ENCODE data around the gene CYBA.

Gene CYBA

DNA sequence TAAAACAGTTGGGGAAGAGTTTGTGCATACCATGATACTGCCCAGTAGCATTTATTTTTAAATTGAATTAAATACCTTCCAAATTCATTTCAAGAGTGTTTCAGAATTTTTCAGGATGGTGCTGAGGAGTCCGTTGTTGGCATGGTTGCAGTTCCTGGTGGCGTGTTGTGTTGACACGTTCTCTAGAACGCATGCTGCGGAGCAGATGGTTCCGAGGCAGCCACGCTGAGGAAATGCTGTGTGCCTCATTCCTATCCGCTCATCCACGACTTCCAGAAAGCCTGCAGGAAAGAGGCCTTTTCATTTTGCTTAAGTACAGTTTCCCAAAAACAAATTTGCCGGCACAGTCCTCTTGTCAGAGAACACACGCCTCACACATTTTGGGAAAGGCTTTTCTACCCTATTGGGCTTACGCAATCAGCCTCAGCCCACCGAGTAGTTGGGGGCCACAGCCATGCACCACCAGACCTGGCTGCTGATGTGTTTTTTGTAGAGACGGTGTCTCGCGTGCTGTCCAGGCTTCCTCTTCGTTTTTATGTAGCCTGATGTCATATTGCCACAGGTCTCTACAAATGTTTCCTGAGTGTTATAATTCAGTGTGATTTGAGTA, 44.6 kb downstream of the CYBA start:
- DNase-seq (ENCODE audit: insufficient read length, low spot score) (no peak), FAIRE-seq (no peak)
- TF ChIP-seq, protein P1, sequence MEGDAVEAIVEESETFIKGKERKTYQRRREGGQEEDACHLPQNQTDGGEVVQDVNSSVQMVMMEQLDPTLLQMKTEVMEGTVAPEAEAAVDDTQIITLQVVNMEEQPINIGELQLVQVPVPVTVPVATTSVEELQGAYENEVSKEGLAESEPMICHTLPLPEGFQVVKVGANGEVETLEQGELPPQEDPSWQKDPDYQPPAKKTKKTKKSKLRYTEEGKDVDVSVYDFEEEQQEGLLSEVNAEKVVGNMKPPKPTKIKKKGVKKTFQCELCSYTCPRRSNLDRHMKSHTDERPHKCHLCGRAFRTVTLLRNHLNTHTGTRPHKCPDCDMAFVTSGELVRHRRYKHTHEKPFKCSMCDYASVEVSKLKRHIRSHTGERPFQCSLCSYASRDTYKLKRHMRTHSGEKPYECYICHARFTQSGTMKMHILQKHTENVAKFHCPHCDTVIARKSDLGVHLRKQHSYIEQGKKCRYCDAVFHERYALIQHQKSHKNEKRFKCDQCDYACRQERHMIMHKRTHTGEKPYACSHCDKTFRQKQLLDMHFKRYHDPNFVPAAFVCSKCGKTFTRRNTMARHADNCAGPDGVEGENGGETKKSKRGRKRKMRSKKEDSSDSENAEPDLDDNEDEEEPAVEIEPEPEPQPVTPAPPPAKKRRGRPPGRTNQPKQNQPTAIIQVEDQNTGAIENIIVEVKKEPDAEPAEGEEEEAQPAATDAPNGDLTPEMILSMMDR (IDR thresholded peaks at IDR 0.05; ENCODE audit: insufficient read depth, missing control alignments): no peak

DNA sequence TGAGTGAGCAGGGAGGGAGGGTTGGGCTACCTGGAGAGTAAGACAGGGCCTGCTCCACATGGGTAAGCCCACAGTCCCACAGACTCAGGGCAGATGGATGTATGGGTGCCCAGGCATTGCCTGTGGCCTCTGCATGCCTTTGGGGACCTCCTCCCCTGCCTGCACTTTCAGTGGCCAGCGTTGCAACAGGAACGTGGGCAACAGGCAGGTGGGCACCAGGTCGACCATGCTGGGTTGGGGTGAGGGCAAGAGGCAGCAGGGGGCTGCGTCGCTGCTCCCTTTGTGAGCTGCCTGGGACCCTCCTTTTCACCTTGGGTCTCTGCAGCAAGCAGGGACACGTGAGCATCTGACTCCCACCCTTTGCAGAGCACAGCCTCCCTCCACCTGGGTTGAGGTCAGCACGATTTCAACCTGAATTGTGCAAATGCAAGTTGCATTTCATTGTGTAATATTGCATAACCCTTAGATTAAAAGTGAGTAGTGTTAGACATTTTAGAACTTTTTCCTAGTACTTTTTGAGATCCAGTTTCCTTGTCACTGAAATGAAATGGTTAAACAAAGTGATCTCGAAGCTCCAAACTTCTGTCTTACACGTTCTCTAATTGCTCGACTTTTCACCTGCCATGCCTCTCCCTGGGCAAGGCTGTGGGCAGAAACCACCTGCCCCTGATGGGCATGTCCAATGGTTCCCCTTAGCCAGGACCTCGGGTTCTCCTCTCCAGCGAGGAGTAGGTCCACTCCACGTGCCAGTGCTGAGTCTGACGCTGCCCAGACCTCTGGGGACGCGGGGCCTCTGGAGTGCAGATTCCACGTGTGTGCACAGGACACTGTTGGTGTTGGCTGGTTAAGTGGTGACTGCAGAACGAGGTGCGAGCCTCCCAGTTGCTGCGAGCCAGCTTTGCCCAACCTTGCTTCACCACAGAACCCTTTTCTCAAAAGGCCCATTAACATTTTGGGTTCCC, 45.4 kb downstream of the CYBA start:
- FAIRE-seq: no peak
- DNase-seq (ENCODE audit: insufficient read length, low spot score): no peak
- TF ChIP-seq, protein P1 (IDR thresholded peaks at IDR 0.05; ENCODE audit: insufficient read depth, missing control alignments): no peak

DNA sequence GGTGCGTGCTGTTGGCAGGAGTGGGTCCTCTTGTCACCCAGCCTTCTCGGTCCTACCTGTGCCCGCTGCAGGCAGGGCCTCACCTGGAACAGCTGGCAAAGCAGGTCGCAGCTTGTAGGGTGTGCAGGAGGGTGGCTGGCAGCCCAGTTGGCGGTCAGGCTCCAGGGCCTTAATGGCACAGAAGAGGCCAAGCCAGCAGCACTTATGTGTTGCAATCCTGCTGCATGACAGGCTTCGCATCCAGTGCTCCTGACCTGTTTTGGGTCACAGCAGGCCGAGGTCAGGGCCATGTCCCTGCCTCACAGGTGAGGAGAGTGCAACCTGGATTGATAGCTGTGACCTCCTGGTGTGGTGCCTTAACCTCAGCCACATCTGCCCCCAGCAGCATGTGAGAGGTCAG, 48.8 kb downstream of the CYBA start:
- DNase-seq (ENCODE audit: insufficient read length, low spot score) (no peak), FAIRE-seq (no peak)
- TF ChIP-seq, protein P1 (IDR thresholded peaks at IDR 0.05; ENCODE audit: insufficient read depth, missing control alignments): no peak

DNA sequence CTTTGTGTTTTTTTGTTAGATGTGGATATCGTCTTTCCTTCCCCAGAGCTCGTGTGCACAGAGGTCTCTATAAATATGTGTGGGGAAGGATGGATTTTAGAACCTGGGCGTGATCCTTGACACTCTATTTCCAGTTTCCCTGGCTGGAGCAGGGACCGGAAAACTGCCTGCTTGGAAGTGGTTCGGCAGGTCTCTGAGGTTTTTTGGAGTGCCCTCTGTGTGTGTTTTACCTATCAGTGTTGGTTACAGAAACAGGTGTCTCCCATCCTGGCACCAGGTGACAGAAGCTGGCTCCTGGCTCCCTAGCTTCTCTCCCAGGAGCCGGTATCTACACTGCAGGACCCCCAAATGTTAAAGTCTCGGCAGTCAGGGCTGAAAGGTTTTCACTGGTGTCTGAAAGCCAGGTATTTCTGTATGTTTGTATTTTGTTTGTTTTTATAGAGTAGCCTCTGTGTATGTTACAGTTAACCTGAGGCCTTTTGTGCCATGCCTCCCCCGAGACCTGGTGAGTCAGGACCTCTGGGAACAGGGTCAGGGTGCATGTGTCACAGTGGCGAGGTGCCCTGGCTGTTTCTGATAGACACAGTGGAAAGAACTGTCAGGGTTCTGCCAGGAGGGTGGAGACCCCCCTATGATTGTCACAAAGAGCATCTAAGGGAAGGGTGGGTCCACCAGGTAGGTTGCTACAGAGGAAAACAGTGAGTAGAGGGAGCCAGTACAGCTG, 49.4 kb downstream of the CYBA start:
- no peak for FAIRE-seq

DNA sequence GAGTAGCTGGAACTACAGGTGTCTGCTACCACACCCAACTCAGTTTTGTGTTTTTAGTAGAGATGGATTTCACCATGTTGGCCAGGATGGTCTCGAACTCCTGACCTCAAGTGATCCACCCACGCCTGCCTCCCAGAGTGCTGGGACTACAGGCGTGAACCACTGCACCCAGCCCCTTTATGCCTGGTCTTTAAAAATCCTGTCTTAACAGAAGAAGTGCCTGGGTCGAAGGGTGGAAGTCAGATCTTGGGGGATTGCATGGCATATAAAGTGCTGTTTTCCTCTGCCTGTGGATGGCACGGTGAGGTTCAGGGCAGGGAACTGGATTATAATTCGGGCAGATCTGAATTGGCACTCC, 50.3 kb downstream of the CYBA start:
- no peak for FAIRE-seq
- TF ChIP-seq, protein P1 (IDR thresholded peaks at IDR 0.05; ENCODE audit: insufficient read depth, missing control alignments): no peak
- no peak for DNase-seq (ENCODE audit: insufficient read length, low spot score)

More for the DNA sequence above, 49.4 kb downstream of the CYBA start:
- no peak for DNase-seq (ENCODE audit: insufficient read length, low spot score)
- TF ChIP-seq, protein P1 (IDR thresholded peaks at IDR 0.05; ENCODE audit: insufficient read depth, missing control alignments): no peak

DNA sequence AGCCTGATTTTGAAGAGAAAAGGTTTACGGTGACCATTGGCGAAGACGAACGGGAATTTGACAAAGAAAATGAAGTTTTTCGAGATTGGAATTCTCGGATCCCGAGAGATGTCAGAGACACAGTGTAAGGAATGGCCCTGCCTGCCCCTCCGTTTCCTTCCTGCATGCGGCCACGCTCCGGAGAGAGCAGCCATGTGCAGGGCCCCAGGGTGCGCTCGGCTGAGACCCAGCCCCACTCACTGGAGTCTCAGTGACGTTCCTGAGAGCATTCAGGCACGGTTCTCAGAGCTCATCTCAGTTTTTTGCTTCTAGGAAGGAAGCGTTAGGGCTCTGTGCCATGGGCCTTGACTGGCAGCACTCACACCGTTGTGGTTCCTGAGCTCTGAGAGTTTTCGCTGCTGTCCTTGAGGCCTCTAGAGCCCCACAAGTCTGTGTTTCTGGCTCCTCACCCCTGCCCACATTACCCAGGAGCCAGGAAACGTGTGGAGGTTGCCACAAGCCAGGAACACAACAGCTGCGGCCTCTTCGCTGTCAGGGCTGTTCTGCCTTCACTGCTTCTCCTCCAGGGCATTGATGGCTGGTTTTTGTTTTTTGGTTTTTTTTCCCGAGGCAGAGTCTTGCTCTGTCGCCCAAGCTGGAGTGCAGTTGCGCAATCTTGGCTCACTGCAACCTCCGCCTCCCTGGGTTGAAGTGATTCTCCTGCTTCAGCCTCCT, 50.9 kb downstream of the CYBA start:
- DNase-seq (ENCODE audit: insufficient read length, low spot score) (no peak), FAIRE-seq (no peak)
- TF ChIP-seq, protein P1 (IDR thresholded peaks at IDR 0.05; ENCODE audit: insufficient read depth, missing control alignments): no peak
